ENCODE measurements around the gene AMZ2. TPM values are rescaled to one million over a fixed set of nuclear protein-coding genes. Genes with fewer than 3 reads are reported as not detected.
"Not testable (repeated sequence)": the region's sequence is repeated elsewhere in the genome, so short reads cannot be mapped to it uniquely, and the experiment has no call there.

Gene AMZ2
- total RNA-seq (2014; rRNA removed; shearing (Covaris generic)): 221 and 235 TPM in 2 replicates
- polyA plus RNA-seq (2015; cell fraction: cytosol; rRNA removed): 141 and 180 TPM in 2 replicates
- 192 and 260 TPM in 2 replicates for polyA plus RNA-seq (2015; cell fraction: nucleus; rRNA removed)

- in situ Hi-C loops (cut with HindIII; ENCODE audit: low pct_unique_long_range_greater_than_20kb, low sequenced_read_pairs): no loop called here
- peak; percentile 97 for DNase-seq (ENCODE audit: low read depth, low spot score)
Measured at GRCh38 chr17:68247445-68248198, at the start of gene AMZ2. Gene AMZ2 (plus strand): TSS chr17:68248043. CDS start chr17:68250188, 2,145 bp downstream.

- no peak for DNase-seq (ENCODE audit: low read depth, low spot score)
- in situ Hi-C loops (cut with HindIII; ENCODE audit: low pct_unique_long_range_greater_than_20kb, low sequenced_read_pairs): no loop called here
Measured at GRCh38 chr17:68198931-68199836, 48.7 kb upstream of the AMZ2 start.

GRCh38 chr17:68199837-68200688 is 47.8 kb upstream of the AMZ2 start:
- in situ Hi-C loops (cut with HindIII; ENCODE audit: low pct_unique_long_range_greater_than_20kb, low sequenced_read_pairs): no loop called here
- DNase-seq (ENCODE audit: low read depth, low spot score): no peak

- peak; percentile 88 for DNase-seq (ENCODE audit: low read depth, low spot score)
- in situ Hi-C loops (cut with HindIII; ENCODE audit: low pct_unique_long_range_greater_than_20kb, low sequenced_read_pairs): no loop called here
Measured at GRCh38 chr17:68200689-68201417, 47.0 kb upstream of the AMZ2 start.

GRCh38 chr17:68201418-68201771 is 46.4 kb upstream of the AMZ2 start:
- in situ Hi-C loops (cut with HindIII; ENCODE audit: low pct_unique_long_range_greater_than_20kb, low sequenced_read_pairs); DNase-seq (ENCODE audit: low read depth, low spot score): not testable (repeated sequence)

- in situ Hi-C loops (cut with HindIII; ENCODE audit: low pct_unique_long_range_greater_than_20kb, low sequenced_read_pairs): not testable (repeated sequence)
Measured at GRCh38 chr17:68202321-68202720, 45.5 kb upstream of the AMZ2 start.

GRCh38 chr17:68204736-68205135 is 43.1 kb upstream of the AMZ2 start:
- in situ Hi-C loops (cut with HindIII; ENCODE audit: low pct_unique_long_range_greater_than_20kb, low sequenced_read_pairs): no loop called here
- DNase-seq (ENCODE audit: low read depth, low spot score): peak; percentile 40

More at GRCh38 chr17:68202321-68202720, 45.5 kb upstream of the AMZ2 start:
- not testable (repeated sequence) for DNase-seq (ENCODE audit: low read depth, low spot score)

- peak; percentile 95 for DNase-seq (ENCODE audit: low read depth, low spot score)
- in situ Hi-C loops (cut with HindIII; ENCODE audit: low pct_unique_long_range_greater_than_20kb, low sequenced_read_pairs): no loop called here
Measured at GRCh38 chr17:68205251-68205807, 42.5 kb upstream of the AMZ2 start.

GRCh38 chr17:68205808-68206720 is 41.8 kb upstream of the AMZ2 start:
- DNase-seq (ENCODE audit: low read depth, low spot score): peak; percentile 48
- in situ Hi-C loops (cut with HindIII; ENCODE audit: low pct_unique_long_range_greater_than_20kb, low sequenced_read_pairs): no loop called here

- no peak for DNase-seq (ENCODE audit: low read depth, low spot score)
- in situ Hi-C loops (cut with HindIII; ENCODE audit: low pct_unique_long_range_greater_than_20kb, low sequenced_read_pairs): no loop called here
Measured at GRCh38 chr17:68207651-68208253, 40.1 kb upstream of the AMZ2 start.

GRCh38 chr17:68208651-68209050 is 39.2 kb upstream of the AMZ2 start:
- in situ Hi-C loops (cut with HindIII; ENCODE audit: low pct_unique_long_range_greater_than_20kb, low sequenced_read_pairs): not testable (repeated sequence)

GRCh38 chr17:68209191-68209900 is 38.5 kb upstream of the AMZ2 start:
- not testable (repeated sequence) for DNase-seq (ENCODE audit: low read depth, low spot score)

More at GRCh38 chr17:68208651-68209050, 39.2 kb upstream of the AMZ2 start:
- DNase-seq (ENCODE audit: low read depth, low spot score): not testable (repeated sequence)

GRCh38 chr17:68210570-68211315 is 37.1 kb upstream of the AMZ2 start:
- in situ Hi-C loops (cut with HindIII; ENCODE audit: low pct_unique_long_range_greater_than_20kb, low sequenced_read_pairs): no loop called here
- DNase-seq (ENCODE audit: low read depth, low spot score): no peak

More at GRCh38 chr17:68209191-68209900, 38.5 kb upstream of the AMZ2 start:
- in situ Hi-C loops (cut with HindIII; ENCODE audit: low pct_unique_long_range_greater_than_20kb, low sequenced_read_pairs): not testable (repeated sequence)

Data from SK-MEL-5 (cell line).